WTC11 (cell line): Measurements from ENCODE around the gene FURIN. TPM values are rescaled to one million over a fixed set of nuclear protein-coding genes. Genes with fewer than 3 reads are reported as not detected.

Source experiments
- ATAC-seq: fragments of 200-7000 bp; cut with Tn5 transposase; 2 replicates; pipeline ENCODE4 v1.10.0; 2021; ENCODE audit warnings: mild to moderate bottlenecking, moderate library complexity
- CTCF ChIA-PET: fragments of 300-600 bp; sonication (Branson Sonifier 250); formaldehyde crosslinking; loops from one replicate; lab custom pipeline; 2021; ENCODE audit warnings: antibody characterized with exemption; lab: Charles Lee
- POLR2A ChIA-PET: fragments of 350-600 bp; sonication (Branson Sonifier 250); formaldehyde crosslinking; loops from one replicate; lab custom pipeline; 2021; ENCODE audit warnings: antibody characterized with exemption; lab: Charles Lee
- DNase-seq: peaks from one replicate; pipeline ENCODE4 v3.0.0; 2021; ENCODE audit warnings: low spot score
- H3K27ac Mint-ChIP-seq: 2 replicates; pipeline ENCODE4 v1.8.0; 2021; ENCODE audit warnings: mixed read lengths
- H3K27me3 Mint-ChIP-seq: 2 replicates; pipeline ENCODE4 v1.8.0; 2021; ENCODE audit warnings: low read depth, mild to moderate bottlenecking, moderate library complexity, mixed read lengths
- H3K36me3 Mint-ChIP-seq: 2 replicates; pipeline ENCODE4 v1.8.0; 2021; ENCODE audit warnings: mixed read lengths
- H3K4me1 Mint-ChIP-seq: 2 replicates; pipeline ENCODE4 v1.8.0; 2022; ENCODE audit warnings: mixed read lengths
- H3K4me3 Mint-ChIP-seq: 2 replicates; pipeline ENCODE4 v1.8.0; 2021; ENCODE audit warnings: mild to moderate bottlenecking, moderate library complexity, mixed read lengths
- H3K9me3 Mint-ChIP-seq: 2 replicates; pipeline ENCODE4 v1.8.0; 2021; ENCODE audit warnings: mixed read lengths
- ATF1 ChIP-seq: sonication (generic); formaldehyde crosslinking; IDR thresholded peaks from 2 replicates; pipeline ENCODE4 v1.8.1; 2023; ENCODE audit warnings: mild to moderate bottlenecking, moderate library complexity, missing genetic modification reagents
- CBFB ChIP-seq: sonication (generic); formaldehyde crosslinking; IDR thresholded peaks from 2 replicates; pipeline ENCODE4 v1.8.1; 2022; ENCODE audit warnings: mild to moderate bottlenecking, low read depth, missing genetic modification reagents
- ETV6 ChIP-seq: sonication (generic); formaldehyde crosslinking; IDR thresholded peaks from 2 replicates; pipeline ENCODE4 v1.8.1; 2022; ENCODE audit warnings: mild to moderate bottlenecking, missing genetic modification reagents
- FOXJ3 ChIP-seq: sonication (generic); formaldehyde crosslinking; IDR thresholded peaks from 2 replicates; pipeline ENCODE4 v1.9.0; 2021; ENCODE audit warnings: missing genetic modification reagents, mild to moderate bottlenecking, borderline replicate concordance
- IRF2 ChIP-seq: sonication (generic); formaldehyde crosslinking; IDR thresholded peaks from 2 replicates; pipeline ENCODE4 v1.8.0; 2022; ENCODE audit warnings: low read depth, missing genetic modification reagents, borderline replicate concordance
- JAZF1 ChIP-seq: fragments of 250-450 bp; sonication (Bioruptor Pico); IDR thresholded peaks from 2 replicates; pipeline ENCODE4 v1.9.0; 2021; ENCODE audit warnings: moderate library complexity, mild to moderate bottlenecking, inconsistent platforms
- MXD4 ChIP-seq: fragments of 250-450 bp; sonication (Bioruptor Pico); IDR thresholded peaks from 2 replicates; pipeline ENCODE4 v1.8.0; 2021; ENCODE audit warnings: mild to moderate bottlenecking, moderate library complexity, borderline replicate concordance
- MYBL2 ChIP-seq: sonication (generic); formaldehyde crosslinking; IDR thresholded peaks from 2 replicates; pipeline ENCODE4 v1.8.1; 2023; ENCODE audit warnings: mild to moderate bottlenecking, moderate library complexity, missing genetic modification reagents
- NFE2L1 ChIP-seq: sonication (generic); formaldehyde crosslinking; IDR thresholded peaks from 2 replicates; pipeline ENCODE4 v1.8.1; 2023; ENCODE audit warnings: missing genetic modification reagents
- NFYB ChIP-seq: sonication (generic); formaldehyde crosslinking; conservative IDR thresholded peaks from 2 replicates; pipeline ENCODE4 v1.8.0; 2022; ENCODE audit warnings: low read depth, missing genetic modification reagents
- OVOL2 ChIP-seq: fragments of 250-450 bp; sonication (Bioruptor Pico); IDR thresholded peaks from 2 replicates; pipeline ENCODE4 v1.9.0; 2021; ENCODE audit warnings: mild to moderate bottlenecking, borderline replicate concordance
- RELA ChIP-seq: sonication (generic); formaldehyde crosslinking; IDR thresholded peaks from 2 replicates; pipeline ENCODE4 v1.8.1; 2022; ENCODE audit warnings: missing genetic modification reagents, mild to moderate bottlenecking, borderline replicate concordance
- RORB ChIP-seq: fragments of 250-450 bp; sonication (Bioruptor Pico); IDR thresholded peaks from 2 replicates; pipeline ENCODE4 v1.9.0; 2021; ENCODE audit warnings: mild to moderate bottlenecking
- SOX15 ChIP-seq: fragments of 250-450 bp; sonication (Bioruptor Pico); IDR thresholded peaks from 2 replicates; pipeline ENCODE4 v1.9.0; 2021; ENCODE audit warnings: mild to moderate bottlenecking
- TEAD4 ChIP-seq: sonication (generic); formaldehyde crosslinking; IDR thresholded peaks from 2 replicates; pipeline ENCODE4 v1.8.0; 2022; ENCODE audit warnings: mild to moderate bottlenecking, missing genetic modification reagents
- ZBTB21 ChIP-seq: sonication (generic); formaldehyde crosslinking; IDR thresholded peaks from 2 replicates; pipeline ENCODE4 v1.8.1; 2023; ENCODE audit warnings: mild to moderate bottlenecking, missing genetic modification reagents, borderline replicate concordance
- ZNF263 ChIP-seq: sonication (generic); formaldehyde crosslinking; IDR thresholded peaks from 2 replicates; pipeline ENCODE4 v1.8.1; 2022; ENCODE audit warnings: low read depth, mild to moderate bottlenecking, moderate library complexity, missing genetic modification reagents
- ZNF416 ChIP-seq: fragments of 250-450 bp; sonication (Bioruptor Pico); IDR thresholded peaks from 2 replicates; pipeline ENCODE4 v1.9.0; 2021; ENCODE audit warnings: mild to moderate bottlenecking, inconsistent platforms
- total RNA-seq: library from RNA; stranded (reverse); gene quantifications from 3 replicates; pipeline ENCODE4 v1.2.3, GENCODE V29; 2021
- TF ChIP-seq, protein P1 (sequence below): fragments of 250-450 bp; sonication (Bioruptor Pico); IDR thresholded peaks from 2 replicates; pipeline ENCODE4 v1.8.0; 2021; ENCODE audit warnings: mild to moderate bottlenecking
- TF ChIP-seq, protein P2 (sequence below): fragments of 250-450 bp; sonication (Bioruptor Pico); IDR thresholded peaks from 2 replicates; pipeline ENCODE4 v1.9.0; 2021; ENCODE audit warnings: moderate library complexity, mild to moderate bottlenecking, inconsistent platforms, borderline replicate concordance
- TF ChIP-seq, protein P3 (sequence below): sonication (generic); formaldehyde crosslinking; IDR thresholded peaks from 2 replicates; pipeline ENCODE4 v1.8.1; 2023; ENCODE audit warnings: mild to moderate bottlenecking, missing genetic modification reagents, moderate library complexity
- TF ChIP-seq, protein P4 (sequence below): sonication (generic); formaldehyde crosslinking; IDR thresholded peaks from 2 replicates; pipeline ENCODE4 v1.8.1; 2023; ENCODE audit warnings: mild to moderate bottlenecking, moderate library complexity, missing genetic modification reagents
- TF ChIP-seq, protein P5 (sequence below): fragments of 250-450 bp; sonication (Bioruptor Pico); IDR thresholded peaks from 2 replicates; pipeline ENCODE4 v2.1.2; 2022; ENCODE audit warnings: mild to moderate bottlenecking, moderate library complexity
- TF ChIP-seq, protein P6 (sequence below): sonication (generic); formaldehyde crosslinking; IDR thresholded peaks from 2 replicates; pipeline ENCODE4 v1.8.1; 2022; ENCODE audit warnings: missing genetic modification reagents, borderline replicate concordance
- TF ChIP-seq, protein P7 (sequence below): sonication (generic); formaldehyde crosslinking; conservative IDR thresholded peaks from 2 replicates; pipeline ENCODE4 v1.8.1; 2022; ENCODE audit warnings: mild to moderate bottlenecking, missing genetic modification reagents
- TF ChIP-seq, protein P8 (sequence below): sonication (generic); formaldehyde crosslinking; IDR thresholded peaks from 2 replicates; pipeline ENCODE4 v1.8.0; 2022; ENCODE audit warnings: mild to moderate bottlenecking, missing genetic modification reagents
- TF ChIP-seq, protein P9 (sequence below): sonication (generic); formaldehyde crosslinking; IDR thresholded peaks from 2 replicates; pipeline ENCODE4 v1.8.1; 2023; ENCODE audit warnings: mild to moderate bottlenecking, missing genetic modification reagents, moderate library complexity

FURIN gene
- total RNA-seq, 1 experiment from 2014 or later, result 46.3 TPM

DNA sequence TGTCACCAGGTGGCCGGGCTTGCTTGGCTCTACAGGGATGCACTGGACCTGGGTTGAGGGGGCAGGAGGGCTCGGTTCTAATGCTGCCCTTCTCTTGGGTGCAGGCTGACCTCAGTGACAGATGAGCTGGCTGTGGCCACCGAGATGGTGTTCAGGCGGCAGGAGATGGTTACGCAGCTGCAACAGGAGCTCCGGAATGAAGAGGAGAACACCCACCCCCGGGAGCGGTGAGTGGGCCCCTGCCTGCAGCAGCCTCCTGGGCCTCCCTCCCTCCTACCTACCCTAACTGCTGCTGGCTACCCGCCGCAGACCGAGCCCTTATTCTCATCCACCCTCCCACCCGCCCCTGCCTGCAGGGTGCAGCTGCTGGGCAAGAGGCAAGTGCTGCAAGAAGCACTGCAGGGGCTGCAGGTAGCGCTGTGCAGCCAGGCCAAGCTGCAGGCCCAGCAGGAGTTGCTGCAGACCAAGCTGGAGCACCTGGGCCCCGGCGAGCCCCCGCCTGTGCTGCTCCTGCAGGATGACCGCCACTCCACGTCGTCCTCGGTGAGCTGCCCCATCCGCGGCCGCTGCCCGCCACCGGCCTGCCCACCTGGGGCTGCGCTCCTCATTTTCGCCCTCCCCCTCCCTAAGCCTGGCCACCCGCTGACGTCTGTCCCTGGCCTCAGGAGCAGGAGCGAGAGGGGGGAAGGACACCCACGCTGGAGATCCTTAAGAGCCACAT lies 21.5 kb downstream of the FURIN start:
- ATAC-seq (no peak), DNase-seq (no peak)
- no peaks in the 10 kb centered on the region for H3K27me3 Mint-ChIP-seq
- H3K36me3 Mint-ChIP-seq, result no peaks in the 10 kb centered on the region
- H3K9me3 Mint-ChIP-seq, result no peaks in the 10 kb centered on the region
- no peak overlapping the region for H3K4me3 Mint-ChIP-seq
- no peak for TF ChIP-seq ETV6
- TF ChIP-seq CBFB (CRISPR knock-in tag), result no peak
- TF ChIP-seq FOXJ3, result no peak
- no peak for TF ChIP-seq OVOL2 (CRISPR knock-in tag)
- TF ChIP-seq JAZF1, result no peak
- TF ChIP-seq MXD4 (CRISPR knock-in tag), result no peak
- TF ChIP-seq, protein P1, sequence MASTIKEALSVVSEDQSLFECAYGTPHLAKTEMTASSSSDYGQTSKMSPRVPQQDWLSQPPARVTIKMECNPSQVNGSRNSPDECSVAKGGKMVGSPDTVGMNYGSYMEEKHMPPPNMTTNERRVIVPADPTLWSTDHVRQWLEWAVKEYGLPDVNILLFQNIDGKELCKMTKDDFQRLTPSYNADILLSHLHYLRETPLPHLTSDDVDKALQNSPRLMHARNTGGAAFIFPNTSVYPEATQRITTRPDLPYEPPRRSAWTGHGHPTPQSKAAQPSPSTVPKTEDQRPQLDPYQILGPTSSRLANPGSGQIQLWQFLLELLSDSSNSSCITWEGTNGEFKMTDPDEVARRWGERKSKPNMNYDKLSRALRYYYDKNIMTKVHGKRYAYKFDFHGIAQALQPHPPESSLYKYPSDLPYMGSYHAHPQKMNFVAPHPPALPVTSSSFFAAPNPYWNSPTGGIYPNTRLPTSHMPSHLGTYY (CRISPR knock-in tag), result no peak
- no peak for TF ChIP-seq IRF2 (CRISPR knock-in tag)
- TF ChIP-seq ATF1 (CRISPR knock-in tag), result no peak
- TF ChIP-seq RELA, result no peak
- TF ChIP-seq ZBTB21 (CRISPR knock-in tag), result no peak
- TF ChIP-seq, protein P2, sequence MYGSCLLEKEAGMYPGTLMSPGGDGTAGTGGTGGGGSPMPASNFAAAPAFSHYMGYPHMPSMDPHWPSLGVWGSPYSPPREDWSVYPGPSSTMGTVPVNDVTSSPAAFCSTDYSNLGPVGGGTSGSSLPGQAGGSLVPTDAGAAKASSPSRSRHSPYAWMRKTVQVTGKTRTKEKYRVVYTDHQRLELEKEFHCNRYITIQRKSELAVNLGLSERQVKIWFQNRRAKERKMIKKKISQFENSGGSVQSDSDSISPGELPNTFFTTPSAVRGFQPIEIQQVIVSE (CRISPR knock-in tag), result no peak
- TF ChIP-seq, protein P3, sequence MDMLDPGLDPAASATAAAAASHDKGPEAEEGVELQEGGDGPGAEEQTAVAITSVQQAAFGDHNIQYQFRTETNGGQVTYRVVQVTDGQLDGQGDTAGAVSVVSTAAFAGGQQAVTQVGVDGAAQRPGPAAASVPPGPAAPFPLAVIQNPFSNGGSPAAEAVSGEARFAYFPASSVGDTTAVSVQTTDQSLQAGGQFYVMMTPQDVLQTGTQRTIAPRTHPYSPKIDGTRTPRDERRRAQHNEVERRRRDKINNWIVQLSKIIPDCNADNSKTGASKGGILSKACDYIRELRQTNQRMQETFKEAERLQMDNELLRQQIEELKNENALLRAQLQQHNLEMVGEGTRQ (CRISPR knock-in tag), result no peak
- TF ChIP-seq TEAD4 (CRISPR knock-in tag), result no peak
- TF ChIP-seq, all 79 proteins: peak for 0
- POLR2A ChIA-PET, result interaction anchor here (0.6 to 1.0 kb wide), 2 partner anchors 9 to 51 kb away, joined by 3 to 4 read pairs; no protein-coding TSS in a partner anchor
- peaks cover 13% of the 10 kb centered on the region for H3K4me1 Mint-ChIP-seq
- no peak overlapping the region for H3K27ac Mint-ChIP-seq
- CTCF ChIA-PET, result interaction anchor here (0.6 to 3.6 kb wide), 6 partner anchors 13 to 589 kb away, joined by 3 to 21 read pairs (median 4); partner anchors contain the start of genes HDDC3 and MAN2A2

DNA sequence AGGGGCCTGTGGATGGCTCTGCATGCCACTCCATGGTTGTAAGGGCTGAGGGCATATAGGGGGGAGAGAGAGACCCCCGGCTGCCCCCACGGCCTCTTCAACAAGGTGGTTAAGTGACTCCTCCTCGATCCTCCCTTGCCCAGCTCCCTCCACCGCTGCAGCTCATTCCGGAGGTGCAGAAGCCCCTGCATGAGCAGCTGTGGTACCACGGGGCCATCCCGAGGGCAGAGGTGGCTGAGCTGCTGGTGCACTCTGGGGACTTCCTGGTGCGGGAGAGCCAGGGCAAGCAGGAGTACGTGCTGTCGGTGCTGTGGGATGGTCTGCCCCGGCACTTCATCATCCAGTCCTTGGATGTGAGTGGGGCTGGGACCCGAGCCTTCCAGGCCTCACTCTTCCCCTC lies 22.5 kb downstream of the FURIN start:
- CTCF ChIA-PET, result interaction anchor here (1.8 to 3.6 kb wide), 3 partner anchors 12 to 243 kb away, joined by 5 to 21 read pairs (median 11); partner anchors contain the start of genes HDDC3 and MAN2A2
- no peak for ATAC-seq
- TF ChIP-seq, protein P4, sequence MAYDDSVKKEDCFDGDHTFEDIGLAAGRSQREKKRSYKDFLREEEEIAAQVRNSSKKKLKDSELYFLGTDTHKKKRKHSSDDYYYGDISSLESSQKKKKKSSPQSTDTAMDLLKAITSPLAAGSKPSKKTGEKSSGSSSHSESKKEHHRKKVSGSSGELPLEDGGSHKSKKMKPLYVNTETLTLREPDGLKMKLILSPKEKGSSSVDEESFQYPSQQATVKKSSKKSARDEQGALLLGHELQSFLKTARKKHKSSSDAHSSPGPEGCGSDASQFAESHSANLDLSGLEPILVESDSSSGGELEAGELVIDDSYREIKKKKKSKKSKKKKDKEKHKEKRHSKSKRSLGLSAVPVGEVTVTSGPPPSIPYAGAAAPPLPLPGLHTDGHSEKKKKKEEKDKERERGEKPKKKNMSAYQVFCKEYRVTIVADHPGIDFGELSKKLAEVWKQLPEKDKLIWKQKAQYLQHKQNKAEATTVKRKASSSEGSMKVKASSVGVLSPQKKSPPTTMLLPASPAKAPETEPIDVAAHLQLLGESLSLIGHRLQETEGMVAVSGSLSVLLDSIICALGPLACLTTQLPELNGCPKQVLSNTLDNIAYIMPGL (CRISPR knock-in tag), result no peak
- TF ChIP-seq, protein P5, sequence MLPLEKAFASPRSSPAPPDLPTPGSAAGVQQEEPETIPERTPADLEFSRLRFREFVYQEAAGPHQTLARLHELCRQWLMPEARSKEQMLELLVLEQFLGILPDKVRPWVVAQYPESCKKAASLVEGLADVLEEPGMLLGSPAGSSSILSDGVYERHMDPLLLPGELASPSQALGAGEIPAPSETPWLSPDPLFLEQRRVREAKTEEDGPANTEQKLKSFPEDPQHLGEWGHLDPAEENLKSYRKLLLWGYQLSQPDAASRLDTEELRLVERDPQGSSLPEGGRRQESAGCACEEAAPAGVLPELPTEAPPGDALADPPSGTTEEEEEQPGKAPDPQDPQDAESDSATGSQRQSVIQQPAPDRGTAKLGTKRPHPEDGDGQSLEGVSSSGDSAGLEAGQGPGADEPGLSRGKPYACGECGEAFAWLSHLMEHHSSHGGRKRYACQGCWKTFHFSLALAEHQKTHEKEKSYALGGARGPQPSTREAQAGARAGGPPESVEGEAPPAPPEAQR (CRISPR knock-in tag), result no peak
- TF ChIP-seq RORB (no peak), ZNF263 (CRISPR knock-in tag) (no peak), SOX15 (no peak), NFE2L1 (no peak), ZNF416 (CRISPR knock-in tag) (no peak), MYBL2 (CRISPR knock-in tag) (no peak), NFYB (no peak)
- TF ChIP-seq, protein P6, sequence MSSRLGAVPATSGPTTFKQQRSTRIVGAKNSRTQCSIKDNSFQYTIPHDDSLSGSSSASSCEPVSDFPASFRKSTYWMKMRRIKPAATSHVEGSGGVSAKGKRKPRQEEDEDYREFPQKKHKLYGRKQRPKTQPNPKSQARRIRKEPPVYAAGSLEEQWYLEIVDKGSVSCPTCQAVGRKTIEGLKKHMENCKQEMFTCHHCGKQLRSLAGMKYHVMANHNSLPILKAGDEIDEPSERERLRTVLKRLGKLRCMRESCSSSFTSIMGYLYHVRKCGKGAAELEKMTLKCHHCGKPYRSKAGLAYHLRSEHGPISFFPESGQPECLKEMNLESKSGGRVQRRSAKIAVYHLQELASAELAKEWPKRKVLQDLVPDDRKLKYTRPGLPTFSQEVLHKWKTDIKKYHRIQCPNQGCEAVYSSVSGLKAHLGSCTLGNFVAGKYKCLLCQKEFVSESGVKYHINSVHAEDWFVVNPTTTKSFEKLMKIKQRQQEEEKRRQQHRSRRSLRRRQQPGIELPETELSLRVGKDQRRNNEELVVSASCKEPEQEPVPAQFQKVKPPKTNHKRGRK (CRISPR knock-in tag), result no peak
- TF ChIP-seq, protein P7, sequence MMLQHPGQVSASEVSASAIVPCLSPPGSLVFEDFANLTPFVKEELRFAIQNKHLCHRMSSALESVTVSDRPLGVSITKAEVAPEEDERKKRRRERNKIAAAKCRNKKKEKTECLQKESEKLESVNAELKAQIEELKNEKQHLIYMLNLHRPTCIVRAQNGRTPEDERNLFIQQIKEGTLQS (CRISPR knock-in tag), result no peak
- TF ChIP-seq, protein P8, sequence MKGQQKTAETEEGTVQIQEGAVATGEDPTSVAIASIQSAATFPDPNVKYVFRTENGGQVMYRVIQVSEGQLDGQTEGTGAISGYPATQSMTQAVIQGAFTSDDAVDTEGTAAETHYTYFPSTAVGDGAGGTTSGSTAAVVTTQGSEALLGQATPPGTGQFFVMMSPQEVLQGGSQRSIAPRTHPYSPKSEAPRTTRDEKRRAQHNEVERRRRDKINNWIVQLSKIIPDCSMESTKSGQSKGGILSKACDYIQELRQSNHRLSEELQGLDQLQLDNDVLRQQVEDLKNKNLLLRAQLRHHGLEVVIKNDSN (CRISPR knock-in tag), result no peak
- TF ChIP-seq, protein P9, sequence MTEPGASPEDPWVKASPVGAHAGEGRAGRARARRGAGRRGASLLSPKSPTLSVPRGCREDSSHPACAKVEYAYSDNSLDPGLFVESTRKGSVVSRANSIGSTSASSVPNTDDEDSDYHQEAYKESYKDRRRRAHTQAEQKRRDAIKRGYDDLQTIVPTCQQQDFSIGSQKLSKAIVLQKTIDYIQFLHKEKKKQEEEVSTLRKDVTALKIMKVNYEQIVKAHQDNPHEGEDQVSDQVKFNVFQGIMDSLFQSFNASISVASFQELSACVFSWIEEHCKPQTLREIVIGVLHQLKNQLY (CRISPR knock-in tag), result no peak

More for the DNA sequence above, 22.5 kb downstream of the FURIN start:
- H3K36me3 Mint-ChIP-seq, result no peaks in the 10 kb centered on the region
- H3K27ac Mint-ChIP-seq, result no peak overlapping the region
- no peak overlapping the region for H3K4me3 Mint-ChIP-seq
- H3K27me3 Mint-ChIP-seq, result no peaks in the 10 kb centered on the region
- no peaks in the 10 kb centered on the region for H3K9me3 Mint-ChIP-seq
- peaks cover 3% of the 10 kb centered on the region for H3K4me1 Mint-ChIP-seq
- POLR2A ChIA-PET, result no interaction called here
- DNase-seq, result no peak
